ENCODE measurements around the gene KRT2.

The KRT2 gene

DNA sequence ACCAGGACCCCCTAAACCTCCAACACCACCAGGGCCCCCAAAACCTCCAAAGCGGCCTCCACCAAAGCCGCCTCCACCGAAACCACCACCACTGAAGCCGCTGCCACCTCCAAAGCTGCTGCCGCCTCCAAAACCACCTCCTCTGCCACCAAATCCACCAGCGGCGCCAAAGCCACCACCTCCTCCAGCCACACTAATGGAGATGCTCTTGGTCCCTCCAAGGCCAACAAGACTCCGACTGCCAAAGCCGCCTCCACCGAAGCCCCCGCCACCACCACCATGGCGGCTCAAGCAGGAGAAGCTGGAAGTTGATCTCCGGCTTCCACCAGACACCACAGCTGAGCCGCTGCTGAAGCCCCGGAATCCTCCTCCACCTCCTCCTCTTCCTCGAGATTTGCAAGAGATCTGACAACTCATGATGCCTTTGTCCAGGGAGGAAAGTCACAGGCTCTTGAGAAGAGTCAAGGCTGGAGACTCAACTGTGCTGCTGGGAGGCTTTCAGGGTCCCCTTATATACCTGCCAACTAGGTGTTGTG, at the start of gene KRT2:
Gene KRT2, minus strand, starts transcription at position 486 of the 536 bp plus-strand sequence. Its CDS starts 69 bp downstream, at position 417.
- peak within 1 kb of the TSS; percentile 77 for H3K27ac ChIP-seq
- TF ChIP-seq ZFX (IDR thresholded peaks at IDR 0.05), result no peak
- TF ChIP-seq, protein P1, sequence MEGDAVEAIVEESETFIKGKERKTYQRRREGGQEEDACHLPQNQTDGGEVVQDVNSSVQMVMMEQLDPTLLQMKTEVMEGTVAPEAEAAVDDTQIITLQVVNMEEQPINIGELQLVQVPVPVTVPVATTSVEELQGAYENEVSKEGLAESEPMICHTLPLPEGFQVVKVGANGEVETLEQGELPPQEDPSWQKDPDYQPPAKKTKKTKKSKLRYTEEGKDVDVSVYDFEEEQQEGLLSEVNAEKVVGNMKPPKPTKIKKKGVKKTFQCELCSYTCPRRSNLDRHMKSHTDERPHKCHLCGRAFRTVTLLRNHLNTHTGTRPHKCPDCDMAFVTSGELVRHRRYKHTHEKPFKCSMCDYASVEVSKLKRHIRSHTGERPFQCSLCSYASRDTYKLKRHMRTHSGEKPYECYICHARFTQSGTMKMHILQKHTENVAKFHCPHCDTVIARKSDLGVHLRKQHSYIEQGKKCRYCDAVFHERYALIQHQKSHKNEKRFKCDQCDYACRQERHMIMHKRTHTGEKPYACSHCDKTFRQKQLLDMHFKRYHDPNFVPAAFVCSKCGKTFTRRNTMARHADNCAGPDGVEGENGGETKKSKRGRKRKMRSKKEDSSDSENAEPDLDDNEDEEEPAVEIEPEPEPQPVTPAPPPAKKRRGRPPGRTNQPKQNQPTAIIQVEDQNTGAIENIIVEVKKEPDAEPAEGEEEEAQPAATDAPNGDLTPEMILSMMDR (conservative IDR thresholded peaks at IDR 0.05), result no peak

DNA sequence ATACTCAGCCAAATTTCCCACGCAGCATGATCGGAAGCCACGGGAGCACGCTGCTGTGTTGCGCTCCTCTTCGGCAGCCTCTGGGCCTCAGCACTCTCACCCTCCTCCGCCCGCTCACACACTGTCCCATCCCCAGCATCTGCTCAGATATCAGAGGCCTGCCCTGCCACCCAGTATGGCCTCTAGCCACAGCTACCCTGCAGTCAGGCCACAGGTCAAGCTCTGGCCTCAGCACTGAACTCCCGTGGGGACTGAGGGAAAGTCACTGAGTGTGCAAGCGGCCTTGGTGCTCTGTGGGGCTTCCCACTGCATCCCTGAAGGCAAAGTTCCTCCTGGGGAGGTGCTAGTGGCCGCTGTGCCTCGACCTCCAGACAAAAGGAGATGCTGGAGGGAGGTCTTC, 49.3 kb upstream of the KRT2 start:
- no peak overlapping the region for H3K27ac ChIP-seq
- TF ChIP-seq, protein P1 (conservative IDR thresholded peaks at IDR 0.05), result no peak
- TF ChIP-seq ZFX (IDR thresholded peaks at IDR 0.05), result no peak

DNA sequence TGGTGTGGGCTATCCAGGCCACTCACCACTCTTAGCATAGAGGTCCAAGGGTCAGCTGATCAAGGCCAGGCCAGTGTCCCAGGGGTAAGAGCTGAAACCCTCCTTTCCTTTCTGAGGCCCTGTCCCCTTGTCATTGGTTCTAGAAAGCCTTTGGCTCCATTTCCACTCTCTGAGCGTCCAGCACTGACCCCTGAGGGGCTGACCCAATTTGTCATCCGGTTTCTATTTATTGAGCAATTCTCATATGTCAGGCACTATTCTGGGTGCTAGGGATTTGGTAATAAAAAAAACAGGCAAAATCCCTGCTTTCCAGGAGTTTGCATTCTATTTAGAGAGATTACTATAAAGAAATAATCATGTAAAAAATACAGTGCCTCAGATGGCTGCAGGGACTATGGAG, 47.9 kb upstream of the KRT2 start:
- no peak overlapping the region for H3K27ac ChIP-seq
- no peak for TF ChIP-seq ZFX (IDR thresholded peaks at IDR 0.05)
- TF ChIP-seq, protein P1 (conservative IDR thresholded peaks at IDR 0.05), result no peak

DNA sequence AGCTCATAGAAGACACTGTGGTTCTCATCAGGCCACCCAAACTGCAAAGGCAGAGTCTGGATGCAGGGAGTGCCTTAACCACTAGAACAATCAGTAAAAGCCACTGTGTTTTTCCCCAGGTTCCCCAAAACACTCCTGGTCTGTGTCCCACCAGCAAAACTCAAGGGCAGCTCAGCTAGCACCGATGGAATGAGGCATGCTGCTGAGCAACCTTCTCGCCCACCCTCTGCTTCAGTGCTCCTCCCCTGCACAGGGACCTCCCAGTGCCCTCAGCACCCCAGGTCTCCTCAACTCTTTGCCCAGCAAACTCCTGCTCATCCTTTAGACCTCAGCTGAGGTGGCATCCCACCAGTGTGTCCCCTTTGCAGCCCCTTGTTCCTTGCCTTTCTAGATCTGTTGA, 47.4 kb upstream of the KRT2 start:
- no peak for TF ChIP-seq ZFX (IDR thresholded peaks at IDR 0.05)
- TF ChIP-seq, protein P1 (conservative IDR thresholded peaks at IDR 0.05), result no peak
- no peak overlapping the region for H3K27ac ChIP-seq

DNA sequence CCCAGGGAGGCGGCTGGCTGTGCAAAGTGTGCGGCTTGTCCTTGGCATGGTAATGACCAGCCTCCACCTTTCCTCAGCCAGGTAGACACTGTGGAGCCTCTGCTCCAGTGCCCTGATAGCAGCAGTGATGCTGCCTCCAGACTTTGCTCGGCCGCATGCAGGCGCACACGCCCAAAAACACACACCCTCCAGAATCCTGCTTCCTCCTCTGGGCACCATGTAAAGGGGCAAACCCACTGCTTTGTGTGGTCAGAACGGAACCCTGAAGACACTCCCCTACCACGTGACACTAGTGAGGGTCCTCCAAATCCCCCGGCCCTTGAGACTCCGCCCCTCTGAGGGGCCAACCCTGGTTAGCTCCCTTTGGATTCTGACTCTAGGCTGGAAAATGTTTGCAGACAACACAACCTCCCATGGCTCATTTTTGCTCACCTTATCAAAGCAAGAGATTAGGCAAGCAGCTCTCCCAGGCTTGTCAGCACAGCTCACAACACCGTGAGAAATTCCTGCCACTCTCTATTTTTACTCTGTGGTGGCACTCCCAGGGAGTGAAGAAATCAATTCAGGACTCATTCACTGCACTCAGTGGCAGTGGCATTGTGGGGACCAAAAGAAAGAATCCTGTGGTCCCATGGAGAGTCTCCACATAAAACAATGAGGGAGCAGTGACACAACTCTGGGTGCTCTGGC, 46.8 kb upstream of the KRT2 start:
- no peak overlapping the region for H3K27ac ChIP-seq
- no peak for TF ChIP-seq ZFX (IDR thresholded peaks at IDR 0.05)
- TF ChIP-seq, protein P1 (conservative IDR thresholded peaks at IDR 0.05), result no peak

DNA sequence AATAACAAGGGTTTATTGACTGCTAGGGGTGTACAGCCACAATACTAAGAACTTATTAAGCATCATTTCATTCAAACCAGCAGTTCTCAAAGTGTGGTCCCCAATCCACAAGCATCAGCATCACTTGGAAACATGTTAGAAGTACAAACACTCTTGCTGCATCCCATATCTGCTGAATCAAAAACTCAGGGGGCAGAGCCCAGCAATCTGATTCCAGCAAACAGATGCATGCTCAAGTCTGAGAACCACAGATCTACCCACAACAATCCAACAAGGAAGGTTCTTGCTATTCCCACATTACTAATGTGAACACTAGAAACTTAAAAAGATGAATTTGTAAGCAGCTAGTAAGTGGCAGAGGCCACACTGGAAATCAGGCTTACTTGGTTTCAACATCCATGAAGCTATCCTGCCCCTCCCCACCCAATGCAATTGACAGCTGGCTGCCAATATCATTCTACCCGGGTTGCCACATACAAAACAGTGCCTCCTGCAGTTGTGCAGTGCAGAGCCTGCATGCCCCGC, 45.1 kb upstream of the KRT2 start:
- TF ChIP-seq ZFX (IDR thresholded peaks at IDR 0.05), result no peak
- TF ChIP-seq, protein P1 (conservative IDR thresholded peaks at IDR 0.05), result no peak; the same call in 1 of the 2 replicates
- H3K27ac ChIP-seq, result no peak overlapping the region

DNA sequence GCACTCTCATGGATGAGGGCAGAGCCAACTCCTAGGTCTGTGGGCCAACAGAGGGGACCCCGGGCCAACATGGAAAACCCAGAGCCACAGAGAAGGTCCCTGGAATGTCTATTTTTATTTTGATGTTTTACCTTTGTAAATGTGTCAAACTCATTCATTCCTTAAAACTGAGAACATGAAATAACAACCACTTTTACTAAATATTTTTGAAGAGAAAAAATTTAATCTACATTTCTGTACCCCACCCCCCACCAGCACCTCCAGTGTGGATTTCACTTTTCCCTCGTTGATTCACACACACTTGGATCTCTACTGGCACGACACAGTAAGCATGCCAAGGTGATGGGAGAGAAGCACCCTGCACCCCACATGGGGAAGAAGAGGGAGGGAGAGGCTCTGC, 44.6 kb upstream of the KRT2 start:
- no peak overlapping the region for H3K27ac ChIP-seq
- no peak for TF ChIP-seq ZFX (IDR thresholded peaks at IDR 0.05)
- TF ChIP-seq, protein P1 (conservative IDR thresholded peaks at IDR 0.05), result no peak
